OCI-LY7 (cell line): ENCODE data around the gene B3GNT3.

Source experiments
- EZH2phosphoT487 ChIP-seq: fragments of 200-600 bp; sonication (generic); IDR thresholded peaks from 2 replicates; pipeline ENCODE4 v1.6.1; 2018; ENCODE audit warnings: low read depth, borderline replicate concordance, mild to moderate bottlenecking, mixed run types, antibody characterized with exemption, low read length, moderate library complexity, mixed read lengths
- TF ChIP-seq, protein P1 (sequence below): fragments of 200-600 bp; sonication (generic); conservative IDR thresholded peaks from 2 replicates; pipeline ENCODE4 v1.5.1; 2014; ENCODE audit warnings: mild to moderate bottlenecking, antibody characterized with exemption, low read length, moderate library complexity, mixed read lengths

- TF ChIP-seq, protein P1, sequence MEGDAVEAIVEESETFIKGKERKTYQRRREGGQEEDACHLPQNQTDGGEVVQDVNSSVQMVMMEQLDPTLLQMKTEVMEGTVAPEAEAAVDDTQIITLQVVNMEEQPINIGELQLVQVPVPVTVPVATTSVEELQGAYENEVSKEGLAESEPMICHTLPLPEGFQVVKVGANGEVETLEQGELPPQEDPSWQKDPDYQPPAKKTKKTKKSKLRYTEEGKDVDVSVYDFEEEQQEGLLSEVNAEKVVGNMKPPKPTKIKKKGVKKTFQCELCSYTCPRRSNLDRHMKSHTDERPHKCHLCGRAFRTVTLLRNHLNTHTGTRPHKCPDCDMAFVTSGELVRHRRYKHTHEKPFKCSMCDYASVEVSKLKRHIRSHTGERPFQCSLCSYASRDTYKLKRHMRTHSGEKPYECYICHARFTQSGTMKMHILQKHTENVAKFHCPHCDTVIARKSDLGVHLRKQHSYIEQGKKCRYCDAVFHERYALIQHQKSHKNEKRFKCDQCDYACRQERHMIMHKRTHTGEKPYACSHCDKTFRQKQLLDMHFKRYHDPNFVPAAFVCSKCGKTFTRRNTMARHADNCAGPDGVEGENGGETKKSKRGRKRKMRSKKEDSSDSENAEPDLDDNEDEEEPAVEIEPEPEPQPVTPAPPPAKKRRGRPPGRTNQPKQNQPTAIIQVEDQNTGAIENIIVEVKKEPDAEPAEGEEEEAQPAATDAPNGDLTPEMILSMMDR: no peak
- no peak for TF ChIP-seq EZH2phosphoT487
These were observed 45.0 kb upstream of the B3GNT3 start for GRCh38 chr19:17749912-17750317.
